SKM-1 treated with dmso at 0.1 percent for 144 hours (cell line): Measurements from ENCODE around the gene CACNA1I.

Experiments used
- DNase-seq: peaks from one replicate; lab custom pipeline; 2025; ENCODE audit not compliant: unreplicated experiment; lab: John Stamatoyannopoulos, UW

Gene CACNA1I

GRCh38 chr22:39535357-39535725 lies 35.2 kb upstream of the CACNA1I start:
- no peak for DNase-seq

GRCh38 chr22:39535831-39536449 lies 34.6 kb upstream of the CACNA1I start:
- DNase-seq = no peak

- no peak for DNase-seq
These were observed 33.8 kb upstream of the CACNA1I start for GRCh38 chr22:39536711-39537110.

GRCh38 chr22:39537975-39538374 lies 32.6 kb upstream of the CACNA1I start:
- no peak for DNase-seq

- DNase-seq = peak; percentile 8
These were observed 27.5 kb upstream of the CACNA1I start for GRCh38 chr22:39543095-39543494.

GRCh38 chr22:39545386-39546365 lies 24.9 kb upstream of the CACNA1I start:
- DNase-seq = no peak

- DNase-seq = no peak
These were observed 23.5 kb upstream of the CACNA1I start for GRCh38 chr22:39546889-39547586.

GRCh38 chr22:39547587-39547947 lies 23.0 kb upstream of the CACNA1I start:
- no peak for DNase-seq

- DNase-seq = no peak
These were observed 17.1 kb upstream of the CACNA1I start for GRCh38 chr22:39553429-39553828.

GRCh38 chr22:39554151-39554550 lies 16.4 kb upstream of the CACNA1I start:
- no peak for DNase-seq

GRCh38 chr22:39556970-39557841 lies 13.3 kb upstream of the CACNA1I start:
- DNase-seq = no peak

GRCh38 chr22:39558254-39558727 lies 12.3 kb upstream of the CACNA1I start:
- DNase-seq = no peak

- DNase-seq = no peak
These were observed 11.6 kb upstream of the CACNA1I start for GRCh38 chr22:39558950-39559349.

GRCh38 chr22:39559456-39560105 lies 11.0 kb upstream of the CACNA1I start:
- DNase-seq = no peak

GRCh38 chr22:39560127-39560526 lies 10.4 kb upstream of the CACNA1I start:
- no peak for DNase-seq

- DNase-seq = no peak
These were observed 7.6 kb upstream of the CACNA1I start for GRCh38 chr22:39562839-39563489.

- no peak for DNase-seq
These were observed 6.8 kb upstream of the CACNA1I start for GRCh38 chr22:39563571-39564428.

- no peak for DNase-seq
These were observed 5.1 kb upstream of the CACNA1I start for GRCh38 chr22:39565414-39565944.
